ENCODE data around the gene REXO5. TPM values are rescaled to one million over a fixed set of nuclear protein-coding genes. Genes with fewer than 3 reads are reported as not detected.

Gene REXO5
- total RNA-seq, 2 experiments from 2014 or later = 16.4 to 20.4 TPM

DNA sequence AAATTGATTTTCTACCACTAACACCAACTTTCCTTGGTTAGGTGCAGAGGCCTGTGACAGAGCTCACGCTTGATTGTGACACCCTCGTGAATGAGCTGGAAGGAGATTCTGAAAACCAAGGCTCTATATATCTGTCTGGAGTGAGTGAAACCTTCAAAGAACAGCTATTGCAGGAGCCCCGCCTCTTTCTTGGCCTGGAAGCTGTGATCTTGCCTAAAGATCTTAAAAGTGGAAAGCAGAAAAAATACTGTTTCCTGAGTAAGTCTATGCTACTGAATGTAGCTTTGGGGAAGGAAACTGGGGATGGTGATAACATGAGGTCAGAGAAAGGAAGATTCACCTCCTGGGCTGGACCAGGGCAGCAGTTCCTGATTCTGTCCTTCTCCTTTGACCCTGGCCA, 38.3 kb downstream of the REXO5 start:
- peak overlapping the region; percentile 74 for H3K27ac Mint-ChIP-seq
- TF ChIP-seq, protein P1, sequence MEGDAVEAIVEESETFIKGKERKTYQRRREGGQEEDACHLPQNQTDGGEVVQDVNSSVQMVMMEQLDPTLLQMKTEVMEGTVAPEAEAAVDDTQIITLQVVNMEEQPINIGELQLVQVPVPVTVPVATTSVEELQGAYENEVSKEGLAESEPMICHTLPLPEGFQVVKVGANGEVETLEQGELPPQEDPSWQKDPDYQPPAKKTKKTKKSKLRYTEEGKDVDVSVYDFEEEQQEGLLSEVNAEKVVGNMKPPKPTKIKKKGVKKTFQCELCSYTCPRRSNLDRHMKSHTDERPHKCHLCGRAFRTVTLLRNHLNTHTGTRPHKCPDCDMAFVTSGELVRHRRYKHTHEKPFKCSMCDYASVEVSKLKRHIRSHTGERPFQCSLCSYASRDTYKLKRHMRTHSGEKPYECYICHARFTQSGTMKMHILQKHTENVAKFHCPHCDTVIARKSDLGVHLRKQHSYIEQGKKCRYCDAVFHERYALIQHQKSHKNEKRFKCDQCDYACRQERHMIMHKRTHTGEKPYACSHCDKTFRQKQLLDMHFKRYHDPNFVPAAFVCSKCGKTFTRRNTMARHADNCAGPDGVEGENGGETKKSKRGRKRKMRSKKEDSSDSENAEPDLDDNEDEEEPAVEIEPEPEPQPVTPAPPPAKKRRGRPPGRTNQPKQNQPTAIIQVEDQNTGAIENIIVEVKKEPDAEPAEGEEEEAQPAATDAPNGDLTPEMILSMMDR (IDR thresholded peaks at IDR 0.05) = no peak
- POLR2A ChIA-PET = interaction anchor here (0.7 to 1.4 kb wide), 5 partner anchors 11 to 457 kb away, joined by 3 to 5 read pairs (median 3); partner anchors contain the start of genes ERI2 and REXO5
- CTCF ChIA-PET = interaction anchor here (1.2 to 3.3 kb wide), 5 partner anchors 19 to 257 kb away, joined by 3 to 12 read pairs (median 6); partner anchors contain the start of genes ERI2 and REXO5
- peaks cover 25% of the 10 kb centered on the region for H3K36me3 Mint-ChIP-seq (ENCODE audit: low read depth)
- intact Hi-C loops (cut with micrococcal nuclease) = loop anchor here (10.0 kb wide), 2 partner anchors 100 to 240 kb away; no protein-coding TSS in a partner anchor
- DNase-seq (peak; percentile 31), ATAC-seq (peak; percentile 72)
- H3K27me3 Mint-ChIP-seq = no peaks in the 10 kb centered on the region
- peaks cover 24% of the 10 kb centered on the region for H3K4me1 Mint-ChIP-seq (ENCODE audit: low read depth)
- no peaks in the 10 kb centered on the region for H3K9me3 Mint-ChIP-seq
- no peak overlapping the region for H3K4me3 Mint-ChIP-seq

DNA sequence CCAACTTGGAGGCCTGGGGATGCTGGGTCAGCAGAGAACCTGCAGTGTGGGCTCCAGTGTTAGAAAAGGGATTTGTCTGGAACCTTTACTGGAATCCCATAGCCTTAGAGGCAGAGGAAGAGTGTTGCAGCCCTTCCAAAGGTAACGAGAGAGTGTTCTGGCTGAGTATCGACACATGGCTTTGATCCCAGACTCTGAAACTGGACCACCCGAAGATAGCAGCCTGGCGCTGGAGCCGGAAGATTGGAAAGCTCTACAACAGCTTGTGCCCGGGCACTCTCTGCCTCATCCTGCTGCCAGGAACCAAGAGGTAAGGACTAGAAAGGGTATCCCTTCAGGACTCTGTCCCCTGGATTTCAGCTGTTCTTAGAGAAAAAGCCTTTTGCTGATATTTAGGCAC, 39.7 kb downstream of the REXO5 start:
- Mint-ChIP-seq H3K27me3 (no peaks in the 10 kb centered on the region), H3K36me3 (ENCODE audit: low read depth) (peaks cover 21% of the 10 kb centered on the region), H3K27ac (no peak overlapping the region), H3K4me1 (ENCODE audit: low read depth) (peaks cover 34% of the 10 kb centered on the region), H3K4me3 (no peak overlapping the region), H3K9me3 (no peaks in the 10 kb centered on the region)
- DNase-seq (no peak), ATAC-seq (no peak)
- TF ChIP-seq, protein P1 (IDR thresholded peaks at IDR 0.05) = no peak
- POLR2A ChIA-PET = interaction anchor here (0.6 kb wide), 1 partner anchor 1277 kb away, joined by 3 read pairs; no protein-coding TSS in a partner anchor
- intact Hi-C loops (cut with micrococcal nuclease) = loop anchor here (10.0 kb wide), 2 partner anchors 99 to 239 kb away; no protein-coding TSS in a partner anchor
- CTCF ChIA-PET = interaction anchor here (1.9 to 3.3 kb wide), 2 partner anchors 239 to 256 kb away, joined by 5 to 12 read pairs; no protein-coding TSS in a partner anchor

DNA sequence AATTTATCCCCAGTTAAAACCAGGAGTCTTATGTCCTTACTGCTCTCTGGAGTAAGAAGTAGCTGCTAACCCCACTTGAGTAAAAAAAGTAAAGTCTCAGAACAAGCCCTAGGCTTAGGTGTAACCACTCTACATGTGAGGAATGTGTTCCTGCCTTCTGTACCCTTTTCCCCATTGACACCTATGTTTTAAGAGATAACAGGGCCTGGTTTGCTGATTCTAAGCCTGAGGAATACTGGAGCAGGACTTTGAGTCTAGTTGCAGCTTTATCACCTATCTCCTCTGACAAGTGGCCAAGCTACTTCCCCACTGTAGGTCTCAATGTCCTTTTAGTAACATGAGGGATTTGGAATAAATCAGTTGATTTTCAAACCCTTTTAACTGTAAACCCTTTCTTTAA, 40.2 kb downstream of the REXO5 start:
- ATAC-seq = no peak
- CTCF ChIA-PET = interaction anchor here (3.3 kb wide), 1 partner anchor 238 kb away, joined by 12 read pairs; no protein-coding TSS in a partner anchor
- POLR2A ChIA-PET = no interaction called here
- no peak overlapping the region for H3K4me3 Mint-ChIP-seq
- intact Hi-C loops (cut with micrococcal nuclease) = loop anchor here (10.0 kb wide), 2 partner anchors 98 to 238 kb away; no protein-coding TSS in a partner anchor
- no peak for DNase-seq
- H3K9me3 Mint-ChIP-seq = no peaks in the 10 kb centered on the region
- peaks cover 20% of the 10 kb centered on the region for H3K36me3 Mint-ChIP-seq (ENCODE audit: low read depth)
- TF ChIP-seq, protein P1 (IDR thresholded peaks at IDR 0.05) = no peak
- H3K27me3 Mint-ChIP-seq = no peaks in the 10 kb centered on the region
- H3K4me1 Mint-ChIP-seq (ENCODE audit: low read depth) = peaks cover 34% of the 10 kb centered on the region
- H3K27ac Mint-ChIP-seq = no peak overlapping the region

DNA sequence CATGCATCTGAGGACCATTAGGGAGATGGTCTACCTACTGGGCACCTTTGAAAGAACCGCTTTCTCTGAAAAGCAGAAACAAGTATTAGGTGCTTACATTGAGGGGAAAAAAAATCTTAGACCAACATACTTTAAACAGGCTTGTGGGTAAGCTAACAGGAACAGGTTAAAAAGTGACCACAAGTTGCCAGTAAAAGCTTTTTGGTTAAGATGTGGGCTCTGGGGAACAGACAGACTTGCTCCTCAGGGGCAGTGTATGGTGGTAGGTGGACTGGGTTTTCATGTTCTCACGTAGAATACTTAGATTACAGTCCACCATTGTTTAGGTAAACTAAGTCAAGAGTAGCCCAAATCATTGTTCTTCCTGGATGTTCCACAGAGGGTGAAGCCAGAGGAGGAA, 41.2 kb downstream of the REXO5 start:
- DNase-seq (no peak), ATAC-seq (no peak)
- Mint-ChIP-seq H3K4me3 (no peak overlapping the region), H3K27ac (no peak overlapping the region), H3K9me3 (no peaks in the 10 kb centered on the region), H3K27me3 (no peaks in the 10 kb centered on the region), H3K36me3 (ENCODE audit: low read depth) (peaks cover 16% of the 10 kb centered on the region), H3K4me1 (ENCODE audit: low read depth) (peaks cover 34% of the 10 kb centered on the region)
- CTCF ChIA-PET = interaction anchor here (1.4 to 4.6 kb wide), 5 partner anchors 27 to 237 kb away, joined by 3 to 30 read pairs (median 7); partner anchors contain the start of gene DCUN1D3
- TF ChIP-seq, protein P1 (IDR thresholded peaks at IDR 0.05) = no peak
- intact Hi-C loops (cut with micrococcal nuclease) = loop anchor here (10.0 kb wide), 2 partner anchors 97 to 237 kb away; no protein-coding TSS in a partner anchor
- POLR2A ChIA-PET = interaction anchor here (1.5 kb wide), 1 partner anchor 51 kb away, joined by 4 read pairs; no protein-coding TSS in a partner anchor

All from activated CD8-positive, alpha-beta T cell treated with anti-CD3 and anti-CD28 coated beads for 36 hours (primary cell).